Panc1 (cell line): ENCODE data around the gene SIRPA. TPM values are rescaled to one million over a fixed set of nuclear protein-coding genes. Genes with fewer than 3 reads are reported as not detected.

Experiments used
- ATAC-seq: fragments of 200-7000 bp; cut with Tn5 transposase; 2 replicates; pipeline ENCODE4 v1.9.1; 2020; ENCODE audit warnings: mild to moderate bottlenecking, moderate library complexity
- BruUV-seq: library from RNA; stranded (reverse); fragments of 400-500 nt; replicated peaks from 2 replicates; lab custom pipeline; 2021; lab: Mats Ljungman, UMichigan
- CTCF ChIA-PET: fragments of 300-600 bp; sonication (Branson Sonifier 250); formaldehyde crosslinking; loops from one replicate; lab custom pipeline; 2022; ENCODE audit warnings: antibody characterized with exemption; lab: Charles Lee
- POLR2A ChIA-PET: fragments of 300-600 bp; sonication (Branson Sonifier 250); formaldehyde crosslinking; loops from one replicate; lab custom pipeline; 2022; ENCODE audit warnings: antibody characterized with exemption; lab: Charles Lee
- DNase-seq: peaks from one replicate; pipeline ENCODE4 v3.0.0-alpha.2; 2010; ENCODE audit warnings: low read depth, low spot score
- H3K27ac ChIP-seq: 2 replicates; pipeline ENCODE4 v1.5.1; 2011; ENCODE audit warnings: mild to moderate bottlenecking, low read length, inconsistent platforms
- H3K27me3 ChIP-seq: fragments of 200-500 bp; sonication (Bioruptor generic); 2 replicates; pipeline ENCODE4 v1.6.0; 2014; ENCODE audit warnings: low read length, inconsistent platforms; ENCODE audit not compliant: control insufficient read depth, insufficient read depth
- H3K36me3 ChIP-seq: fragments of 200-500 bp; sonication (Bioruptor generic); 2 replicates; pipeline ENCODE4 v1.5.1; 2014; ENCODE audit warnings: inconsistent platforms, mild to moderate bottlenecking, low read length, moderate library complexity; ENCODE audit not compliant: control insufficient read depth, insufficient read depth
- H3K4me1 ChIP-seq: 2 replicates; pipeline ENCODE4 v1.5.1; 2011; ENCODE audit warnings: inconsistent platforms, mild to moderate bottlenecking, low read length, moderate library complexity; ENCODE audit not compliant: control insufficient read depth, insufficient read depth
- H3K4me3 ChIP-seq, 2 experiments: 2 replicates each; pipeline ENCODE4 v1.5.1; 2011 to 2012; ENCODE audit warnings: low read depth in 2 of 2, low read length in 2 of 2, mild to moderate bottlenecking in 2 of 2, inconsistent platforms in 1 of 2, moderate library complexity in 1 of 2
- H3K9me3 ChIP-seq: fragments of 200-500 bp; sonication (Bioruptor generic); 2 replicates; pipeline ENCODE4 v1.5.1; 2014; ENCODE audit warnings: low read depth, mild to moderate bottlenecking, inconsistent platforms, low read length, moderate library complexity; ENCODE audit not compliant: control insufficient read depth, insufficient read depth
- POLR2AphosphoS5 ChIP-seq: IDR thresholded peaks from 2 replicates; pipeline ENCODE4 v1.6.1; 2012; ENCODE audit warnings: mild to moderate bottlenecking, low read depth, low read length, moderate library complexity
- SIN3A ChIP-seq: IDR thresholded peaks from 2 replicates; pipeline ENCODE4 v1.6.1; 2012; ENCODE audit warnings: low read depth, mild to moderate bottlenecking, low read length, moderate library complexity, borderline replicate concordance; ENCODE audit not compliant: insufficient read depth
- TCF7L2 ChIP-seq: IDR thresholded peaks from 2 replicates; pipeline ENCODE4 v1.6.1; 2011; ENCODE audit warnings: mild to moderate bottlenecking, low read depth, low read length, inconsistent platforms
- in situ Hi-C: cut with HindIII; loops from 2 replicates; pipeline ENCODE4 v1.10.0; 2016; ENCODE audit warnings: low sequenced_read_pairs, low pct_unique_long_range_greater_than_20kb
- intact Hi-C: fragments of 100-400 bp; cut with micrococcal nuclease; formaldehyde crosslinking; loops from one replicate; pipeline ENCODE4 v1.10.0; 2022; ENCODE audit not compliant: unreplicated experiment
- total RNA-seq: library from RNA; stranded (reverse); gene quantifications from one replicate; pipeline ENCODE4 v1.2.1, GENCODE V29; 2021; ENCODE audit not compliant: unreplicated experiment
- TF ChIP-seq, protein P1 (sequence below), 2 experiments: IDR thresholded peaks; 2 replicates each; pipeline ENCODE4 v1.6.1; 2011 to 2012; ENCODE audit warnings: low read depth in 2 of 2, control low read depth in 1 of 2, low read length in 1 of 2, mild to moderate bottlenecking in 1 of 2, moderate library complexity in 1 of 2; ENCODE audit not compliant: insufficient read depth in 1 of 2
- TF ChIP-seq, protein P2 (sequence below): fragments of 450-650 bp; IDR thresholded peaks from 2 replicates; pipeline ENCODE4 v1.5.1; 2017; ENCODE audit warnings: mild to moderate bottlenecking

Gene SIRPA
- total RNA-seq, 1 experiment from 2014 or later = 2.4 TPM

DNA sequence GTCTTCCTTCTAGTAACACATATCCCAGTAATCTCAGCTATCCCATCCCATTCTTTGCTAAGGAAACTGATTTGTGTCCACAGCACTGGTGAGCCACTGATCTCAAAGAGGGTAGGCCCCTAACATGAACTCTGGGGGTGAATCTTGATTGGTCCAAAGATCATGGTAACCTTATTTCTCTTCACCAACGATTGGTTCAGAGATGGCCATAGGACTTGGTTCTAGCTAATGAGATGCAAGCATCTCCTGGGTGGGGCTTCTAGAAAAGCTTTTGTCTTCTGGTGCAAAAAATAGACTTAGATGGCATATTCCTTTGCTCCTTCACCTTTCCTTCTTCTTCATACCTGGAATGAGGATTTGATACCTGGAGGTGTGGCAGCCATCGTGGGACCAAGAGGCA is 43.8 kb upstream of the SIRPA start:
- no peak for ATAC-seq
- Histone ChIP-seq H3K4me1 (no peaks in the 10 kb centered on the region), H3K27me3 (peaks cover 3% of the 10 kb centered on the region; the same call in 1 of the 2 replicates), H3K27ac (no peak overlapping the region), H3K9me3 (no peaks in the 10 kb centered on the region), H3K36me3 (no peaks in the 10 kb centered on the region), H3K4me3 (no peak overlapping the region)
- no TSS peak for BruUV-seq
- in situ Hi-C loops (no loop called here), intact Hi-C loops (no loop called here)
- no peak for TF ChIP-seq TCF7L2
- TF ChIP-seq, protein P1, sequence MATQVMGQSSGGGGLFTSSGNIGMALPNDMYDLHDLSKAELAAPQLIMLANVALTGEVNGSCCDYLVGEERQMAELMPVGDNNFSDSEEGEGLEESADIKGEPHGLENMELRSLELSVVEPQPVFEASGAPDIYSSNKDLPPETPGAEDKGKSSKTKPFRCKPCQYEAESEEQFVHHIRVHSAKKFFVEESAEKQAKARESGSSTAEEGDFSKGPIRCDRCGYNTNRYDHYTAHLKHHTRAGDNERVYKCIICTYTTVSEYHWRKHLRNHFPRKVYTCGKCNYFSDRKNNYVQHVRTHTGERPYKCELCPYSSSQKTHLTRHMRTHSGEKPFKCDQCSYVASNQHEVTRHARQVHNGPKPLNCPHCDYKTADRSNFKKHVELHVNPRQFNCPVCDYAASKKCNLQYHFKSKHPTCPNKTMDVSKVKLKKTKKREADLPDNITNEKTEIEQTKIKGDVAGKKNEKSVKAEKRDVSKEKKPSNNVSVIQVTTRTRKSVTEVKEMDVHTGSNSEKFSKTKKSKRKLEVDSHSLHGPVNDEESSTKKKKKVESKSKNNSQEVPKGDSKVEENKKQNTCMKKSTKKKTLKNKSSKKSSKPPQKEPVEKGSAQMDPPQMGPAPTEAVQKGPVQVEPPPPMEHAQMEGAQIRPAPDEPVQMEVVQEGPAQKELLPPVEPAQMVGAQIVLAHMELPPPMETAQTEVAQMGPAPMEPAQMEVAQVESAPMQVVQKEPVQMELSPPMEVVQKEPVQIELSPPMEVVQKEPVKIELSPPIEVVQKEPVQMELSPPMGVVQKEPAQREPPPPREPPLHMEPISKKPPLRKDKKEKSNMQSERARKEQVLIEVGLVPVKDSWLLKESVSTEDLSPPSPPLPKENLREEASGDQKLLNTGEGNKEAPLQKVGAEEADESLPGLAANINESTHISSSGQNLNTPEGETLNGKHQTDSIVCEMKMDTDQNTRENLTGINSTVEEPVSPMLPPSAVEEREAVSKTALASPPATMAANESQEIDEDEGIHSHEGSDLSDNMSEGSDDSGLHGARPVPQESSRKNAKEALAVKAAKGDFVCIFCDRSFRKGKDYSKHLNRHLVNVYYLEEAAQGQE (IDR thresholded peaks at IDR 0.05; ENCODE audit: insufficient read depth in 1 of 2, low read depth in 2 of 2, low read length in 1 of 2) = no peak
- TF ChIP-seq POLR2AphosphoS5 = no peak
- TF ChIP-seq, protein P2, sequence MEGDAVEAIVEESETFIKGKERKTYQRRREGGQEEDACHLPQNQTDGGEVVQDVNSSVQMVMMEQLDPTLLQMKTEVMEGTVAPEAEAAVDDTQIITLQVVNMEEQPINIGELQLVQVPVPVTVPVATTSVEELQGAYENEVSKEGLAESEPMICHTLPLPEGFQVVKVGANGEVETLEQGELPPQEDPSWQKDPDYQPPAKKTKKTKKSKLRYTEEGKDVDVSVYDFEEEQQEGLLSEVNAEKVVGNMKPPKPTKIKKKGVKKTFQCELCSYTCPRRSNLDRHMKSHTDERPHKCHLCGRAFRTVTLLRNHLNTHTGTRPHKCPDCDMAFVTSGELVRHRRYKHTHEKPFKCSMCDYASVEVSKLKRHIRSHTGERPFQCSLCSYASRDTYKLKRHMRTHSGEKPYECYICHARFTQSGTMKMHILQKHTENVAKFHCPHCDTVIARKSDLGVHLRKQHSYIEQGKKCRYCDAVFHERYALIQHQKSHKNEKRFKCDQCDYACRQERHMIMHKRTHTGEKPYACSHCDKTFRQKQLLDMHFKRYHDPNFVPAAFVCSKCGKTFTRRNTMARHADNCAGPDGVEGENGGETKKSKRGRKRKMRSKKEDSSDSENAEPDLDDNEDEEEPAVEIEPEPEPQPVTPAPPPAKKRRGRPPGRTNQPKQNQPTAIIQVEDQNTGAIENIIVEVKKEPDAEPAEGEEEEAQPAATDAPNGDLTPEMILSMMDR = no peak
- no peak for TF ChIP-seq SIN3A
- POLR2A ChIA-PET = no interaction called here
- CTCF ChIA-PET = no interaction called here
- no peak for DNase-seq

DNA sequence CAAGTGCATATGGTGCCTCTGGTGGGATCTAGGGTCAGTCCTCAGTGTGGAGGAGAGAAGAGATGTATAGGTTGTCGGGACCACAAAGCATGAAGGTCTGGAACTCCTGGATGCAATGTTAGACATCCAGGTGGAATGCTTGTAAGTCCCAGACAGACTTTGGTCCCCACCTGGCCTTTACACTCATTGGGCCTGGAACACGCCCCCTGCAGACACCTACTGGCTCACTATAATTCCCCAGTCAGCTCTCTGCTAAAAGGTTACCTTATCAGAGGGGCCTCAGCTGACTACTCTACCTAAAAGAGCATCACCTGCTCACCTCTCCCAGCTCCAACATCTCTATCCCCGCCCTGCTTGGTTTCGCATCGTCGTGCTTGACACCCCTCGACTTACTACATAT is 41.7 kb upstream of the SIRPA start:
- ATAC-seq (no peak), DNase-seq (no peak)
- Histone ChIP-seq H3K36me3 (no peaks in the 10 kb centered on the region), H3K9me3 (no peaks in the 10 kb centered on the region), H3K4me1 (no peaks in the 10 kb centered on the region), H3K27me3 (peaks cover 3% of the 10 kb centered on the region; the same call in 1 of the 2 replicates), H3K27ac (no peak overlapping the region), H3K4me3 (no peak overlapping the region)
- TF ChIP-seq, protein P2 = no peak
- TF ChIP-seq, protein P1 (IDR thresholded peaks at IDR 0.05; ENCODE audit: insufficient read depth in 1 of 2, low read depth in 2 of 2, low read length in 1 of 2) = no peak
- TF ChIP-seq SIN3A (no peak), POLR2AphosphoS5 (no peak), TCF7L2 (no peak)
- no TSS peak for BruUV-seq
- ChIA-PET CTCF (no interaction called here), POLR2A (no interaction called here)
- in situ Hi-C loops (no loop called here), intact Hi-C loops (no loop called here)
